ENCODE measurements around the gene NDUFV3.
"Not testable (repeated sequence)": the region's sequence is repeated elsewhere in the genome, so short reads cannot be mapped to it uniquely, and the experiment has no call there.

The NDUFV3 gene

GRCh38 chr21:42900446-42900845, 7.3 kb downstream of the NDUFV3 start:
- DNase-seq (ENCODE audit: low spot score) = no peak

DNA sequence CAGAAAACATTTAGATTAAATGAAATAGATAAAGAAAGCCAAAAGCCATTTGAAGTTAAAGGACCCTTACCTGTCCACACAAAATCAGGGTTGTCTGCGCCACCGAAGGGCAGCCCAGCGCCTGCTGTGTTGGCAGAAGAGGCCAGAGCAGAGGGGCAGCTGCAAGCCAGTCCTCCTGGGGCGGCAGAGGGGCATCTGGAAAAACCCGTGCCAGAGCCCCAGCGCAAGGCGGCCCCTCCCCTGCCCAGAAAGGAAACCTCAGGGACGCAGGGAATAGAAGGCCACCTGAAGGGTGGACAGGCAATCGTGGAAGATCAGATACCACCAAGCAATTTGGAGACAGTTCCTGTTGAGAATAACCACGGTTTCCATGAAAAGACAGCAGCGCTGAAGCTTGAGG, 10.7 kb downstream of the NDUFV3 start:
- no peak for DNase-seq (ENCODE audit: low spot score)

- no peak for DNase-seq (ENCODE audit: low spot score)
Observed at GRCh38 chr21:42905195-42905594, 12.1 kb downstream of the NDUFV3 start.

GRCh38 chr21:42906233-42906632, 13.1 kb downstream of the NDUFV3 start:
- DNase-seq (ENCODE audit: low spot score) = no peak

DNA sequence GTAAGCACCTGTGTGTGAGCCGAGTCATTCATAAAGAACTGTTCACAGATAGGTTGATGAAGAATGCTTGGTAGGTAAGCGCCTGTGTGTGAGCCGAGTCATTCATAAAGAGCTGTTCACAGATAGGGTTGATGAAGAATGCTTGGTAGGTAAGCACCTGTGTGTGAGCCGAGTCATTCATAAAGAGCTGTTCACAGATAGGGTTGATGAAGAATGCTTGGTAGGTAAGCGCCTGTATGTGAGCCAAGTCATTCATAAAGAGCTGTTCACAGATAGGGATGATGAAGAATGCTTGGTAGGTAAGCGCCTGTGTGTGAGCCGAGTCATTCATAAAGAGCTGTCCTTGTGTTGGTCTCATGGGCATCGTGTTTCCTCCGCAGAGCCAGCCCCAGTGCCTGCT, 15.4 kb downstream of the NDUFV3 start:
- not testable (repeated sequence) for DNase-seq (ENCODE audit: low spot score)

GRCh38 chr21:42911920-42912319, 18.8 kb downstream of the NDUFV3 start:
- DNase-seq (ENCODE audit: low spot score) = not testable (repeated sequence)

GRCh38 chr21:42913476-42913875, 20.4 kb downstream of the NDUFV3 start:
- no peak for DNase-seq (ENCODE audit: low spot score)

GRCh38 chr21:42918291-42918690, 25.2 kb downstream of the NDUFV3 start:
- DNase-seq (ENCODE audit: low spot score) = no peak

DNA sequence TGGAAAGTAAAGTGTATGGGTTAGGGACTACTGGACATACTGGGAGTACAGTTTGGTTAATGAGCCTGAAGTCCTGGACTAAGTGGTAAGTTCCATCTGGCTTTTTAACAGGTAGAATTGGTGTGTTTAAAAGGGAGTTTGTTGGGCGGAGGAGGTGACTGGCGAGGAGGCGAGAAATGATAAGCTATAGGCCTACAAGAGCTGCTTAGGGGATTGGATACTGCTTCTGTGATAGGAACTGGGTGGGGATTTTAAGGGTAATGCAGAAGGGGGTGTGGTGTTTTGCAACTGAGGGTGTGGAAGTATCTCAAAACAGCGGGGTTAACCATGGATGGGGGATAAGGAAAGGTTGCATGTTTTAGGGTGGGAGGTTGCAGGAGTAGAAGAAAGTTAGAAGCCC, 28.8 kb downstream of the NDUFV3 start:
- DNase-seq (ENCODE audit: low spot score) = no peak

- DNase-seq (ENCODE audit: low spot score) = no peak
Observed at GRCh38 chr21:42922918-42923317, 29.8 kb downstream of the NDUFV3 start.

GRCh38 chr21:42923553-42924432, 30.7 kb downstream of the NDUFV3 start:
- peak; percentile 95 for DNase-seq (ENCODE audit: low spot score)

DNA sequence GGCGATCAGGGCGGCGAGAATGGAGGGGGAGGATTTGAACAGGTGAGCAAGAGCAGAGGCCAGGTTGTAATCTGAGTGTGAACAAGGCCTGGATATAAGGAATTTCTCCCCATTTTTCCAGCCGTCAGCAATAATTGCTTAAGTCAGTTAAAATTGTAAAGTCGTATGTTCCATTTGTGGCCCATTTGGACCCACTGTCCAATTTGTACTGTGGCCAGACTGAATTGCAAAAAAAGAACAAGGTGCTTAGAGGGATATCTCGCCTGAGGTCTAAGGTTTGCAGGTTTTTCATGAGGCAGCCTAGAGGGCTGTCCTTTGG, 31.3 kb downstream of the NDUFV3 start:
- no peak for DNase-seq (ENCODE audit: low spot score)

DNA sequence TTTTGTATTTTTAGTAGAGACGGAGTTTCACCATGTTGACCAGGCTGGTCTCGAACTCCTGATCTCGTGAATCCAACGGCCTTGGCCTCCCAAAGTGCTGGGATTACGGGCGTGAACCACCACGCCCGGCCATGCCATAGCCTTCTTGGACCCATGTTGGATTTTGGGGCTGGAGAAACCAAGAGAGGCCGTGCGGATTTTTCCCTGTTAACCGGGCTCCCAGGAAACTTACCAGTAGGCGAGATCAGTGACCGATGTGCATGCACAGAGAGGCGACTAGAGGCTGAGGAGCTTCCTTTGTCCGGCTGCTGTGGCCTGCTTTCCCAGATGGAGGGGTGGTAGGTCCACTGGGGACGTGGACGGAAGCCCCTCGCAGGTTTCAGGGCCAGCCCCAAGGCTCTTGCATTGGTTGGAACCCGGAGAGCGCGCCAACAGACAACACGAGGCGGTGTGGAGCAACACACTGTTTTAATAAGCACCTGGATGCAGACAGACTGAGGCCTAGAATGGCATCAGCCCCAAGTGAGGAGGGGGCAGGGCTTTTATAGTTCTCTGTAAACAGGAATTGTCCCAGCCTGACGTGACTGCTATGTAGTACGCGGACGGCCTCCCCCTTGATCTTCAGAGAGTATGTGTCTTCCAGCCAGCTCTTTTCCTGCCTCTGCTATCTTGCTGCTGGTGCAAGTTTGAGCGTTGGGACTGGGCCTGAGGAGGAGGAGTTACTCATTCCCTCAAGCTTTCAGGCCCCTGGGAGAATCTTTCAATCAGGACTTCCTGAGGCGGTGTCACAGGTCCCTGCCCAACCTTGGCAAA, 32.2 kb downstream of the NDUFV3 start, which contains the start of gene ERVH48-1:
ERVH48-1 (minus strand) TSS at position 517 of the 813 bp plus-strand sequence. CDS start 6,624 bp downstream, outside the sequence.
- DNase-seq (ENCODE audit: low spot score) = no peak

DNA sequence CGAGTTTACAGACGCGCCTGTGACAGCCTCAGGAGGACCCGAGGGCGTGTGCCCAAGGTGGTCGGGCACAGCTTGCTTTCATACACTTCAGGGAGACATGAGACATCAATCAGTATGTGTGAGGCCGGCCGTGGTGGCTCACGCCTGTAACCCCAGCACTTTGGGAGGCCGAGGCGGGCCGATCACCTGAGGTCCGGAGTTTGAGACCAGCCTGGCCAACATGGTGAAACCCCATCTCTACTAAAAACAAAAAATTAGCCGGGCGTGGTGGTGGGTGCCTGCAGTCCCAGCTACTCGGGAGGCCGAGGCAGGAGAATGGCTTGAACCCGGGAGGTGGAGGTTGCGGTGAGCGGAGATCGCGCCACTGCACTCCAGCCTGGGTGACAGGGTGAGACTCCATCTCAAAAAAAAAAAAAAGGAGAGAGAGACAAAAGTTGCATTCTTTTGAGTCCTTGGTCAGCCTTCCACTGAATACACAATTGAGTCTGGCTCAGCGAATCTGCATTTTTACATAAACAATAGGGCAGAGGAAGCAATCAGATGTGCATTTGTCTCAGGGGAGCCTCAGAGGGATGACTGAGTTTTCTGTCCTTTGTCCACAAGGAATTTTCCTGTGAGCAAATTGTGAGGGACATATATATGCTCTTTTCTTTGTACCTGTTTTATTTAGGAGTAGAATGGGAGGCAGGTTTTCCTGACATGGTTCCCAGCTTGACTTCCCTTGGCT, 34.5 kb downstream of the NDUFV3 start:
- not testable (repeated sequence) for DNase-seq (ENCODE audit: low spot score)

GRCh38 chr21:42929969-42930368, 36.9 kb downstream of the NDUFV3 start:
- no peak for DNase-seq (ENCODE audit: low spot score)

- no peak for DNase-seq (ENCODE audit: low spot score)
Observed at GRCh38 chr21:42931560-42932235, 38.6 kb downstream of the NDUFV3 start.

- not testable (repeated sequence) for DNase-seq (ENCODE audit: low spot score)
Observed at GRCh38 chr21:42932378-42933136, 39.4 kb downstream of the NDUFV3 start.

DNA sequence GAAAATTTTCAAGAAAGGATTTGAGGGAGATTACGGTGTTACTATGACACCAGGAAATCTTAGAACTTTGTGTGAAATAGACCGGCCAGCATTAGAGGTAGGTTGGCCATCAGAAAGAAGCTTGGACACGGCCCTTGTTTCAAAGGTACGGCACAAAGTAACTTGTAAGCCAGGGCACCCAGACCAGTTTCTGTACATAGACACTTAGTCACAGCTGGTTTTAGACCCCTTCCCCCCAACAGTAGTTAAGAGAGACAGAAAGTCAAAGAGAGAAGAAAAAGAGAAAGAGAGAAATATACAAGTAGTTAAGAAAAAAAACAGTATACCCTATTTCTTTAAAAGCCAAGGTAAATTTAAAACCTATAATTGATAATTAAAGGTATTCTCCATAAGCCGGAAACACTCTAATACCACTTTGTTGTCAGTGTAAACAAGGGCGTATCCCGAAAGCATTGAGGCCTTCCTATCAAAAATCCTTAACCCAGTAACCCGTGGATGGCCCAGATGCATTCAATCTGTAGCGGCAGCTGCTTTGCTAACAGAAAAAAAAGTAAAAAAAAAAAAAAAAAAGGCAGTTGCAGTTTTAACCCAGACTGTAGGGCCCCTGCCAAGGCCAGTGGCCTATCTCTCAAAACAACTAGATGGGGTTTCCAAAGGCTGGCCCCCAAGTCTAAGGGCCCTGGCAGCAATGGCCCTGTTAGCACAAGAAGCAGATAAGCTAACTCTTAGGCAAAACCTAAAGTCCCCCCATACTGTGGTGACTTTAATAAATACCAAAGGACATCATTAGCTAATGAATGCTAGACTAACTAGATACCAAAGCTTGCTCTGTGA, 40.2 kb downstream of the NDUFV3 start:
- DNase-seq (ENCODE audit: low spot score) = not testable (repeated sequence)

- not testable (repeated sequence) for DNase-seq (ENCODE audit: low spot score)
Observed at GRCh38 chr21:42933973-42934372, 40.9 kb downstream of the NDUFV3 start.

GRCh38 chr21:42936360-42936759, 43.3 kb downstream of the NDUFV3 start:
- DNase-seq (ENCODE audit: low spot score) = not testable (repeated sequence)

Measured in NAMALWA (cell line).